Stimulated activated CD4-positive, alpha-beta T cell treated with anti-CD3 and anti-CD28 coated beads, TNF-alpha, amount 100 ng/mL, for 1 hour (primary cell): Measurements from ENCODE around the gene SRGAP1.
"Not testable (repeated sequence)": the region's sequence is repeated elsewhere in the genome, so short reads cannot be mapped to it uniquely, and the experiment has no call there.

ENCODE experiments used
- DNase-seq, 3 donors: peaks; one replicate each; pipeline ENCODE4 v3.0.0-alpha.2; 2020; ENCODE audit warnings: low read depth in 3 of 3, low spot score in 1 of 3

SRGAP1 gene

GRCh38 chr12:64001439-64001838, 156.9 kb downstream of the SRGAP1 start:
- no peak for DNase-seq

GRCh38 chr12:64004641-64005040, 160.1 kb downstream of the SRGAP1 start:
- DNase-seq, result no peak

- DNase-seq, result no peak
Measured at GRCh38 chr12:64006211-64006825, 161.8 kb downstream of the SRGAP1 start.

GRCh38 chr12:64007853-64008252, 163.4 kb downstream of the SRGAP1 start:
- no peak for DNase-seq

- no peak for DNase-seq
Measured at GRCh38 chr12:64008596-64008995, 164.1 kb downstream of the SRGAP1 start.

GRCh38 chr12:64009321-64010068, 165.0 kb downstream of the SRGAP1 start:
- no peak for DNase-seq

- no peak for DNase-seq
Measured at GRCh38 chr12:64010069-64010686, 165.7 kb downstream of the SRGAP1 start.

GRCh38 chr12:64016521-64016920, 172.0 kb downstream of the SRGAP1 start:
- DNase-seq, result no peak

- DNase-seq, result not testable (repeated sequence)
Measured at GRCh38 chr12:64018116-64018515, 173.6 kb downstream of the SRGAP1 start.

GRCh38 chr12:64018524-64018923, 174.0 kb downstream of the SRGAP1 start:
- DNase-seq, result no peak

- no peak for DNase-seq
Measured at GRCh38 chr12:64019101-64019500, 174.6 kb downstream of the SRGAP1 start.

GRCh38 chr12:64019654-64020053, 175.2 kb downstream of the SRGAP1 start:
- DNase-seq, result no peak

- no peak for DNase-seq
Measured at GRCh38 chr12:64025174-64025958, 180.9 kb downstream of the SRGAP1 start.

- DNase-seq, result no peak
Measured at GRCh38 chr12:64027311-64027710, 182.8 kb downstream of the SRGAP1 start.

- no peak for DNase-seq
Measured at GRCh38 chr12:64028541-64028940, 184.0 kb downstream of the SRGAP1 start.

GRCh38 chr12:64029013-64029857, 184.7 kb downstream of the SRGAP1 start:
- no peak for DNase-seq

GRCh38 chr12:64030155-64030554, 185.7 kb downstream of the SRGAP1 start:
- no peak for DNase-seq

GRCh38 chr12:64034056-64034455, 189.6 kb downstream of the SRGAP1 start:
- DNase-seq, result not testable (repeated sequence)

- no peak for DNase-seq
Measured at GRCh38 chr12:64034901-64035576, 190.5 kb downstream of the SRGAP1 start.

- no peak for DNase-seq
Measured at GRCh38 chr12:64036414-64036813, 191.9 kb downstream of the SRGAP1 start.
